Superior temporal gyrus (tissue), 1 donor: ENCODE measurements around the gene IGSF21.
A peak's percentile ranks its signal among the peaks of the same experiment; 100 is the strongest.

ENCODE experiments used
- DNase-seq: peaks from one replicate; pipeline ENCODE4 v3.0.0-alpha.2; 2016; ENCODE audit errors: extremely low spot score

The IGSF21 gene

DNA sequence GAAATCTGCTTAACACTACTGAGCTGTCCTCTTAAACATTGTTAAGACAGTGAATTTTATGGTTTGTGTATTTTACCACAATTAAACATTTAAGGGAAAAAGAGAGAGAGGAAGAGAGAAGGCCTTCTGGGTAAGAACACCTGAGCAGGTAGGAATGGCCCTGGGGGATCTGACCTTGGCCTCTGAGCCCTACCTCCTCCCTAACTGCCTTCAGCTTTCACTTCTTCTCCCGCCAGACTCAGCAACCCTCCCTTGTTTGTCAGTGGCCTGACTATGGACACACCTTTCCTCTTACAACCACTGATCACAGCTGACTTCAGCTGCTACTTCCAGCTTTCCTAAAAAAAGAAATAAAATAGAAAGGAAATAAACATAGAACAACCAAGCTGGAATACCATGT, 13.5 kb upstream of the IGSF21 start:
- no peak for DNase-seq

DNA sequence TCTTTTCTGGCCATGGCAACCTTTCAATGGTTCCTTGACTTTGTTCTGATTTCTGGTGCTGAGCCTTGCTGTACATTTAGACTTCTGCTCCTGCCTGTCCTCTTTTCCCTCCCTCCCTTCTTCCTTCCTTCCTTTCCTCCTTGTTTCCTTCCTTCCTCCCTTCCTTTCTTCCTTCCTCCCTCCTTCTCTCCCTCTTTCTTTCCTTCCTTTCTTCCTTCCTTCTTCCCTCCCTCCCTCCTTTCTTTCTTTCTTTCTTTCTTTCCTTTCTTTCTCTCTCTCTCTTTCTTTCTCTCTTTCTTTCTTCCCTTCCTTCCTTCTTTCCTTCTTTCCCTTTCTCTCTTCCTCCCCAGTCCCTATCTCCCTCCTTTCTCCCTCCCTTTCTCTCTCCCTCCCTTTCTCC, 10.4 kb upstream of the IGSF21 start:
- no peak for DNase-seq

DNA sequence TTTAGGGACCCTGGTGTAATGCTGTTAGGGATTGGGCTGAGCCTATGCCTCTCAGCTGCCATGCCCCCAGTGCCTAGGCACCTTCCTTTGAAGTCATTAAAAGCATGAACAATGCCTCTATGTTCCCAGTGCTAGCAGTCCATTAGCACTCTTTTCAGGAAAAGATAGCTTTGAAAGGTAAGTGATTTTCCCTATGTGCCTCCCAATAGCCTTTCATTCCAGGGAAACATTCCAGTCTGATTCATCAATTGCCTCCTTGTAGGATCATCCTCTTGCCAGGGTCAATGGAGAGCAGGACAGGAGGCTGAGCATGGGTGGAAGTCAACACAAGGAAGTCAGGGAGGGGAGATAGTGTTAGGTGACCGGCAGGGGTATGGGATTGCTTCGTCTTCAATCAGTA, 8.6 kb upstream of the IGSF21 start:
- DNase-seq, result no peak

GRCh38 chr1:18100060-18100459, 7.5 kb upstream of the IGSF21 start:
- no peak for DNase-seq

- peak; percentile 91 for DNase-seq
Observed at GRCh38 chr1:18100491-18101063, 7.0 kb upstream of the IGSF21 start.

- DNase-seq, result no peak
Observed at GRCh38 chr1:18101508-18101907, 6.1 kb upstream of the IGSF21 start.

DNA sequence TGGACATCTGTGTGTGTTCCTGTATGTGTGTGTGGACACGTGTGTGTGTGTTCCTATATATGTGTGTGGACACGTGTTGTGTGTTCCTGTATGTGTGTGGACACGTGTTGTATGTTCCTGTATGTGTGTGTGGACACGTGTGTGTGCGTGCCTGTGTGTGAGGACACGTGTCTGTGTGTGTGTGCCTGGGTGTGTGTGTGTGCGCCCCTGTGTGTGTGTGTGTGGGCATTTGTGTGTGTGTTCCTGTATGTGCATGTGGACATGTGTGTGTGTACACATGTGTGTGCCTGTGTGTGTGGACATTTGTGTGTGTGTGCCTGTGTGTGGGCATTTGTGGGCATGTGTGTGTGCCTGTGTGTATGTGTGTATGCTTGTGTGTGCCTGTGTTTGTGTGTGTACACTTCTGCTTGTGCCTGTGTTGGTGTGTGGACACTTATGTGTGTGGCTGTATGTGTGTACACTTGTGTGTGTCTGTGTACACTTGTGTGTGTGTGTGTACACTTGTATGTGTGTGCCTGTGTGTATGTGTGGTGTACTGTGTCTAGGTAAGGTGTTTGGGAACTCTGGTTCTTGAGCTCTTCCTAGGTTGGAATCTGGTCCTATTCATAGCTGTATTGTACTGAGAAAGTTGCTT, 3.7 kb upstream of the IGSF21 start:
- DNase-seq, result no peak

- no peak for DNase-seq
Observed at GRCh38 chr1:18104546-18105100, 3.0 kb upstream of the IGSF21 start.

DNA sequence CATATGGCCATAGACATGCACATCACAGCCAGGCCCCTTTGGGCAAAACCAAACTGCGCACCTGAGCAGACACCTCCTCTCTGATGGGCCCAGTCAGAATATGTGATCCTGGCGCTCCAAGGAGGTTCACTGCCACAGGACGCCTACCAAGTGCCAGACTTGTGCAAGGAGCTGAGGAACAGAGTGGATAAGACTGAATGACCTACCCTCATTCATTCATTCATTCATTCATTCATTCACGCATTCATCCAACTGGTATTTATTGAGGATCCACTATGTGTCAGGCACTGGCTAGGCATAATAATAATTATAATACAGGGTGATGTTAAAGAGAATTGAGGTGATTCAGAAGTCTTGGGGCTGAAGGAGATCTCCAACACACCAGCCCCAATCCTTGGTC, 2.4 kb upstream of the IGSF21 start:
- DNase-seq, result no peak

- DNase-seq, result no peak
Observed at GRCh38 chr1:18108299-18109057, 880 bp downstream of the IGSF21 start.

GRCh38 chr1:18109058-18109755, 1.6 kb downstream of the IGSF21 start:
- no peak for DNase-seq

- peak; percentile 49 for DNase-seq
Observed at GRCh38 chr1:18109756-18110597, 2.4 kb downstream of the IGSF21 start.

- no peak for DNase-seq
Observed at GRCh38 chr1:18110598-18110939, 3.0 kb downstream of the IGSF21 start.

- DNase-seq, result no peak
Observed at GRCh38 chr1:18110968-18111367, 3.4 kb downstream of the IGSF21 start.

DNA sequence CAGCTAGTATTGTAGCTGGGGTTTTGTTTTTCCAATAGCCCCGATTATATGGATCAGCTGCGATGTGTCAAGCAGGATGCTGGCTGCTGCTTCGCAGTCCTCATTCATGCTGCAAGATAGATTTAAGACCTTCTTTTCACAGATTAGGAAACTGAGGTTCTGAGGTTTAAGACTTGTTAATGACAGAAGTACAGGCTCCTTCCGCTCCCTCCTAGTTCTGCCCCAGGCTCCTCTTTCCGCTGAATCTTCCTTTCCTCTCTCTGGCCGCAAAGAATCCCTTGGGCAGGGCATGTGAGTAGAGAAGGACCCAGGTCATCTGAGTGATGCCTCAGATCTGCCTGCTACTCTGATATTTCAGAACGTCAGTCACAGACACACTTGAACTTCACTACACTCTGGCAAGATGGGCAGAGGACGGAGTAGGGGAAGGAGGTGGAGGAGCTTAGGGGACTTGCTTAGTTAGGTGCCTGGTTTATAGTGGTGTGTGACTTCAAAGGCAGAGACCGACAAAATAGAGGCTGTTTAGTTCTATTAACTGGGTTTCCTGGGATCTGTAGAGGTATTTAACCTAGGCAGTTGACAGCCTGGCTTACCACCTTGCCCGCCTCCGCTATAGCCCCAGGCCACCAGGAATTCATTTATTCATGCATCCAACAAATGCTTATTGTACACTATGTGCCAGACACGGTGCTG, 4.2 kb downstream of the IGSF21 start:
- no peak for DNase-seq

DNA sequence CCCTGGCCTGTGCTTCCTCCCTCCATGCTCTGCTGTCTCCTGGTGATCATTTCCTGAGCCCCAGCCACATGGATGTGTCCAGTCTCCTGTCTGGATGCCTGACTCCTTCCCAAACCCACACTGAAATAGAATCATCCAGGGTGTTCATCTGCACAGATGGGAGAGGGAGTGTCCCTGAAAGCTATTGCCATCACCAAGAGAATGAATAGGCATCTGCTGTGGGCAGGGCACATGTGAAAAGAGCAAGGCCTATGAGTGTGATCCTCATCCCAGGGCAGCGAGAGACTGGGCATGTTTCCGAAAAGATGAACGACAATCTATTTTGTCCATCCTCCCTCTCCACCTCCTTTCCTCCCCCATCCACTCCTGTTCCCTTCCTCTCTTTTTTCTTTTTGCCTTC, 5.0 kb downstream of the IGSF21 start:
- no peak for DNase-seq

GRCh38 chr1:18114726-18115410, 7.3 kb downstream of the IGSF21 start:
- no peak for DNase-seq

DNA sequence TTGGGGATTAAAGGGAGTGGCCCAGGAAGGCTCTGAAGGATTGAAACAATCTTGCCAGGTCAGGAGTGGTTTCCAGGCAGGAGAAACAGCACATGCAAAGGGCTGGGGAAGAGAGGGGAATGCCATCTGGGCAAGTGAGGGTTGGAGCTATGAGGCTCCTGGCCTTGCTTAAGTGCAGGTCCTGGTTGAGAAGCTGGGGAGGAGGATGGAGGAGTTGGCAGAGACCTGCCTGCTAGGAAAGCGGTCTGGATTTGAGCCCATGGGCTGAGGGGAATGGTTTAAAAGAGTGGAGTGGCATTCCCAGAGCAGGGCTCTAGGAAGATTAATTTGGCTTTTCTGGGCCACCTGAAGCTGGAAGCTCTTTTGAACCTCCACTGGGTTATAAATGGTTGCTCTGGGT, 9.2 kb downstream of the IGSF21 start:
- no peak for DNase-seq

DNA sequence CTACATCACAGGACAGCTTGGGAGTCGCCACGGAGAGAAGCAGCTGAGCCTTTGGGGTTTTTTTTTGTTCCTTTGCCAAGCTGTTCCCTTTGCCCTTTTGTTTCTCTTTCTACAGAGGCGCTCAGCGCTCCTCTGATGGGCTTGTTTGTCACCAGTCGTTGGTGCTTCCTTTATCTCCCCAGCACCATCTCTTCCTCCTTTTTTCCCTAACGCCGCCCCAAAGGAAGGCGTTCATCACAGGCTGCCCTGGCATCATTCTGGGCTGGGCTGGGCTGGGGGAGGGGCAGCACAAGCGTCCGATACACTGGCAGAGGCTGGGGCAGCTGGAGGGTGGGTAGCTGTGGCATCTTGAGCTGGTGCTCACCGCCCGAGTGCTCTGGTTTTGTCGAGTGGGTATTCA, 10.5 kb downstream of the IGSF21 start:
- DNase-seq, result peak; percentile 69

GRCh38 chr1:18118491-18118890, 10.9 kb downstream of the IGSF21 start:
- peak; percentile 42 for DNase-seq
